SKM-1 (cell line): Measurements from ENCODE around the gene SHOC1.
"Not testable (repeated sequence)": the region's sequence is repeated elsewhere in the genome, so short reads cannot be mapped to it uniquely, and the experiment has no call there.

ENCODE experiments used
- DNase-seq: peaks from one replicate; lab custom pipeline; 2025; ENCODE audit not compliant: unreplicated experiment; lab: John Stamatoyannopoulos, UW

The SHOC1 gene

GRCh38 chr9:111805830-111806241 is 11.1 kb upstream of the SHOC1 start:
- no peak for DNase-seq

GRCh38 chr9:111805262-111805661 is 10.5 kb upstream of the SHOC1 start:
- DNase-seq = no peak

- DNase-seq = no peak
Measured at GRCh38 chr9:111804636-111805035, 9.9 kb upstream of the SHOC1 start.

- DNase-seq = no peak
Measured at GRCh38 chr9:111803924-111804323, 9.2 kb upstream of the SHOC1 start.

- no peak for DNase-seq
Measured at GRCh38 chr9:111799915-111800526, 5.3 kb upstream of the SHOC1 start.

- no peak for DNase-seq
Measured at GRCh38 chr9:111799506-111799905, 4.8 kb upstream of the SHOC1 start.

- DNase-seq = no peak
Measured at GRCh38 chr9:111798786-111799185, 4.0 kb upstream of the SHOC1 start.

- DNase-seq = no peak
Measured at GRCh38 chr9:111795557-111795839, 761 bp upstream of the SHOC1 start.

GRCh38 chr9:111791821-111792220 is 2.9 kb downstream of the SHOC1 start:
- DNase-seq = not testable (repeated sequence)

- DNase-seq = no peak
Measured at GRCh38 chr9:111789881-111790280, 4.9 kb downstream of the SHOC1 start.

- DNase-seq = no peak
Measured at GRCh38 chr9:111783857-111784256, 10.9 kb downstream of the SHOC1 start.

- DNase-seq = no peak
Measured at GRCh38 chr9:111783424-111783823, 11.3 kb downstream of the SHOC1 start.

- no peak for DNase-seq
Measured at GRCh38 chr9:111766066-111766465, 28.7 kb downstream of the SHOC1 start.

GRCh38 chr9:111762556-111762955 is 32.2 kb downstream of the SHOC1 start:
- no peak for DNase-seq

GRCh38 chr9:111759762-111760639 is 34.7 kb downstream of the SHOC1 start:
- DNase-seq = peak; percentile 47

GRCh38 chr9:111754800-111755199 is 39.9 kb downstream of the SHOC1 start:
- DNase-seq = no peak

- no peak for DNase-seq
Measured at GRCh38 chr9:111752455-111752854, 42.3 kb downstream of the SHOC1 start.
